GM18507 (cell line): ENCODE results near the gene PPT2.

Source experiments
- DNase-seq: peaks from one replicate; pipeline ENCODE4 v3.0.0; 2011; ENCODE audit warnings: low read depth; ENCODE audit not compliant: insufficient read length; ENCODE audit errors: extremely low spot score
- FAIRE-seq: peaks from 2 replicates; lab custom pipeline; 2011; peaks lifted over from hg19 to GRCh38; lab: Jason Lieb, UNC

Gene PPT2, protein sequence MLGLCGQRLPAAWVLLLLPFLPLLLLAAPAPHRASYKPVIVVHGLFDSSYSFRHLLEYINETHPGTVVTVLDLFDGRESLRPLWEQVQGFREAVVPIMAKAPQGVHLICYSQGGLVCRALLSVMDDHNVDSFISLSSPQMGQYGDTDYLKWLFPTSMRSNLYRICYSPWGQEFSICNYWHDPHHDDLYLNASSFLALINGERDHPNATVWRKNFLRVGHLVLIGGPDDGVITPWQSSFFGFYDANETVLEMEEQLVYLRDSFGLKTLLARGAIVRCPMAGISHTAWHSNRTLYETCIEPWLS

GRCh38 chr6:32153564-32154513 is at the start of gene PPT2:
Gene PPT2 (plus strand): TSS chr6:32154141. CDS start chr6:32154595, 454 bp downstream.
- DNase-seq (no peak), FAIRE-seq (no peak)

- FAIRE-seq (no peak), DNase-seq (no peak)
Measured at GRCh38 chr6:32105433-32105832, 48.5 kb upstream of the PPT2 start.

DNA sequence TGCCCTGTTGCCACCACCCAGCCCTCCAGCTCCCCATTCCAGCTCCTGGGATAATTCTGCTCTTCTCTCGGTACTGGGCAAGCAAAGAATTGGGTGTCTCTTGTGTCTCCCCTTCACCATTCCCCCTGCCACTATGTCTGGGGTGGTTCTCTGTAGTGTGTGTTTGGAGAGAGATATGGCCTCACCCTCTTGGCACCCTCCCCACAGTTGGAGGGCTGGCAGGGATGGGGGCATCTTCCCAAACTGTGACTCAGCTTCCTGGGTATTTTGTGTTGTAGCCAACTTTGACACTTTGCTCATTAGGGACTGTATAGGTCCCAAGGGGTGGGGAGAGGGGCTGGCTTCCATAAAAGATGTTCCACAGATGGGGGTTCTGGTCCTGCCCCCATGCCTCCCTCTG is 46.5 kb upstream of the PPT2 start:
- FAIRE-seq (no peak), DNase-seq (no peak)

DNA sequence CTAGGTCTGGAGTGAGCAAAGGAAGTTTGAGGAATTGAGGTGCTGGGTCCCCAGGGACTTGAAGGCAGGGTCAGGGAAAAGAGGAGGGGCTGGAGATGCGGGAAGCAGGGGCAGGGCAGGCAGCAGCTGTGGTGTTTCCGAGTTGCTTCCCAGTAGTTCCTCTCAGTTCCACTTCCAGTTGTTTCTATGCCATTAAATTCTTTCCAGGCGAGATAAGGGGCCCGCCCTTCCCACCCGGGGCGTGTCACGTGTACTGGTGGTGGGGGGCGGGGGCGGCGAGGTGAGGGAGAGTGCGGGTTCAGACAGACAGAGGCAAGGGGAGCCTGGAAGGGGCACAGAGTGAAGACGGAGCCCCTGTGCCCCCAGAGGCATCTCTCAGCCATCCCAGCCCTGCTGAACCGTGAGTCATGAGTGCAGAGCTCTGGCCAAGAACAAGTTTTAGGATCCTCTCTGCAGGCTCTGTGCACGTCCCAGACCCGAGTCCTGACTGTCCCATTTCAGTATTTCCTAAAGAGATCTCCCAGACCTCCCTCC is 45.8 kb upstream of the PPT2 start:
- FAIRE-seq (no peak), DNase-seq (no peak)

- no peak for DNase-seq
- no peak for FAIRE-seq
Measured at GRCh38 chr6:32108727-32109113, 45.2 kb upstream of the PPT2 start.

- FAIRE-seq (no peak), DNase-seq (no peak)
Measured at GRCh38 chr6:32109114-32109764, 44.7 kb upstream of the PPT2 start, which contains the start of gene TNXB. Gene TNXB (minus strand): TSS chr6:32109338. CDS start chr6:32098198, 11,140 bp downstream.

DNA sequence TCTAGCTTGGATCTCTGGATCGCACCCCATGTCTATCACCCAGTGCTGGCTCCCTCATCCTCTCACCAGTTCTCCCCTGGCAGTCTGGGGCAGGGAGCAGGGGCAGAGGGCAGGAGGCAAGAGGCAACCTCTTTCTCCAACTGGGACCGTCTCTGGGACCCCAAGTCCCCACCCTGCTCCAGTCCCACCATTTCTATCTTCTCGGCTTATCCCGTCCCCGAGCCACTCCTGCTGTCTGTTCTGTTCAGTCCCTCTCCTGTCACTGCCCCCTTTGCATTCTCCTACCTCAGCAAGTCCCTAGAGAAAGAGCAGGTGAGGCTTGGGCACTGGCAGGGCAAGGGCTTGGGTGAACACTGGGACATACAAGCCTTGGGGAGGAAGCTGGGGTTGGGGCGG is 44.2 kb upstream of the PPT2 start:
- DNase-seq: no peak
- FAIRE-seq: no peak

GRCh38 chr6:32110632-32111031 is 43.3 kb upstream of the PPT2 start:
- FAIRE-seq (no peak), DNase-seq (no peak)

DNA sequence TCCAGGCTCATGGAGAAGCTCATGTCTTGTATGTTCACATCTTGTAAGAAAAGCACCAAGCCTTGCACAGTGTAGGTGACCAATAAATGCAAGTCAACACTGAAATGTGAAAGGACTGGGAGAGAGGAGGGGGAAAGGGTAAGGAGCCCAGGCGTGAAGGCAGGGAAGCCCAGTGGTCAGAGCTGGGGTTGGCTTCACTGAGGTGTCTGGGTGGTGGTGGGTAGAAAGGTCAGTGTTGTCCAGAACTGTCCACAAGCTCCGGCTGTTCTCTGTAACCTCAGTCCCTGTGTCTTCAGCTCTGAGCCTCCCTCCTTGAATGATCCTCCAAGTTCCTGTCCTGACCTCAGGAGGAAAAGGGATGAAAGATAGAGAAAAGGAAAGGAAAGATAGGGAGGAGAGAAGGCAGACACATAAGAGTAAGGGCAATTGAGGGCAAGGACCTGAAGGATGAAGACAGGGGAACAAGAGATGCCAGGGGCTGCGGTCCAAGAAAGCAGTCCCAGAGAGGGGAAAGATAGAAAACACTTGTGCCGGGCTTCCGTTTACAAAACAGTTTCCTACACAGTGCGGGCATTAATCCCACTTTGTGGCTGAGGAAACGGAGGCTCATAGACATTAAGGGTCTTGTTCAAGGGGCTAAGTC is 42.4 kb upstream of the PPT2 start:
- no peak for FAIRE-seq
- DNase-seq: no peak

DNA sequence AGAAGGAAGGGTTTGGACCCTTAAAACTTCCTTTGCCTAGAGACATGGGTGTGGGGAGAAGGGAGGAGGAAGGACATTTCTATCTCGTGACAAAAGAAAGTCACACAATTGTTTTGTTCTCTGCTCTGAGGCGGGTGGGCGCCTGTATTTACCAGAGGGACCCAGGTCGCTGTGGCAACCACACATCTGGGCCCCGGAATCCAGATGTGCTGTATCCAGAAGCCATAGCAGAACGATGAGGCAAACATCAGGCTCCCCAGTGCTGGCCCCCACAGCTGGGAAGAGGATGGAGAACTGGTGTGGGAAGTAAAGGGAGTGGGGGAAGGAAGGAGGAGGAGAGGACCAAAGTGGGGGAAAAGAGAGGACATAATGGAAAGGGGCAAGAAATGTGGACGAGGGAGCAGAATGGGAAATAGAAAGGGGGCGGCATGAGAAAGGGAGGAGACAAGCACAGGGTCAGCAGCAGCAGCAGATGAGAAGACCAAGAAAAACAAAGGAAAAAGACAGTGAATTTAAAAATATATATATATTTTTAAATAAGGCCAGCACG is 41.4 kb upstream of the PPT2 start:
- DNase-seq: no peak
- no peak for FAIRE-seq

DNA sequence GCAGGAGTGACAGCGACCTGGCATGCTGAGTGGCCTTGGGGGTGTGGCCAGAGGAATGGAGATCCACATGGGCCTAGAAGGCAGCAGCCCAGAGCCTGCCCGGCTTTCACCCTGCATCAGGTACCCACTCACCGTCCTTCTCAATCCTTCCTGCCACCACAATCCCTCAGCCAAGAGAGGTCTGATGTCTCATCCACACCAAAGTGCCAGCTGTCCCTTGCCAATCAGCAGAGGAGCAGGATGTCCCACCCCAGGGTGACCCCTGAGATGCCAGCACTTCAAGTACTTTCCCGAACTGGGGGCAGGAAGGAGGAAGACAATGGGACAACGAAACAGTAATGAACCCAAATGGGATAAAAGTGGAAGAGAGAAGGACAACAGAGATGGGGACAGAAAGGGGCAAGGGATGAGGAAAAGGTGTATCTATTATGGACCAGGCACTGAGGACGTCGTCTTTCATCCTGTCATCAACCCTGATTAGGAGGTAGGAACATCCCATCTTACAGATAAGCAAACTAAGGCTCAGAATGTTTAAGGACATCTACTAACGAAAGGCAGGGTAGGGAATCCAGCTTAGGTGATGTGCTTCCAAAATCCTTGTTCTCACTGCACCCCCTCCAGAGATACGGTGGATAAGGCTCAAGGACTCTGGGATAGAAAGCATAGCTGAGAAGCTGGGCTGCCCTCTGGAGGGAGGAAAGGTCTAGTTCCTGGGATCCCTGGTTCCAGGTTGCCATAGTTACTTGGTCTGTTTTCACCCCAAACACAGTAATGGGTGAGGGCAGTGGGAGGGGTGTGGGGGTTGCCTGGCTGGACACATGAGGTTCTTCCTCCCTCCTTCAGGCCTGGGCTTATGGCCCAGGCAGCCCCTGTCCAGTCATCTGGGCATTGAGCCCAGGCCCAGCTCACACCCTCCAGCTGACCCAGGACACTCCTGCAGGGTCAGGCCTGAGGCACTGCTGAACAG is 40.3 kb upstream of the PPT2 start:
- DNase-seq (no peak), FAIRE-seq (no peak)

GRCh38 chr6:32114796-32115195 is 39.1 kb upstream of the PPT2 start:
- FAIRE-seq (no peak), DNase-seq (no peak)

- no peak for DNase-seq
- no peak for FAIRE-seq
Measured at GRCh38 chr6:32115623-32116022, 38.3 kb upstream of the PPT2 start.

- DNase-seq (no peak), FAIRE-seq (no peak)
Measured at GRCh38 chr6:32116674-32117073, 37.3 kb upstream of the PPT2 start.

DNA sequence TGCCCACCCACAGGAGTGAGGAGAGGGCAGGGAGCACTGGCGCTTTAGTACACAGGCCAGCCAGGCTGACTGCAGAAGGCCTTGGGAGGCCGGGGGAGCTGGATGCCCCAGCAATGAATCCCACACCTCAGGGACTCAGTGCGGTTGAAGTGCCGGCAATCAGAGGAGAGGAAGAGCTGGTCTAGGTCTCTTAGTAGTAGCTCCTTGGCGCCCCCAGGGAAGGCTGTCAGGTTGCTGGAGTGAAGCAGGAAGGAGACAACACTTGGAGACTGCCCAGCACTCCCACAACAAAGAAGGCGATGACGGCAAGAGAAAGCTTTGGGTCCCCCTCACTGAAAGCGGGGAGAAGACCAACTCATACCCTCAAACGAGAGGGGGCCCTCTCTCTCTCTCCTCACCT is 36.5 kb upstream of the PPT2 start:
- FAIRE-seq (no peak), DNase-seq (no peak)

DNA sequence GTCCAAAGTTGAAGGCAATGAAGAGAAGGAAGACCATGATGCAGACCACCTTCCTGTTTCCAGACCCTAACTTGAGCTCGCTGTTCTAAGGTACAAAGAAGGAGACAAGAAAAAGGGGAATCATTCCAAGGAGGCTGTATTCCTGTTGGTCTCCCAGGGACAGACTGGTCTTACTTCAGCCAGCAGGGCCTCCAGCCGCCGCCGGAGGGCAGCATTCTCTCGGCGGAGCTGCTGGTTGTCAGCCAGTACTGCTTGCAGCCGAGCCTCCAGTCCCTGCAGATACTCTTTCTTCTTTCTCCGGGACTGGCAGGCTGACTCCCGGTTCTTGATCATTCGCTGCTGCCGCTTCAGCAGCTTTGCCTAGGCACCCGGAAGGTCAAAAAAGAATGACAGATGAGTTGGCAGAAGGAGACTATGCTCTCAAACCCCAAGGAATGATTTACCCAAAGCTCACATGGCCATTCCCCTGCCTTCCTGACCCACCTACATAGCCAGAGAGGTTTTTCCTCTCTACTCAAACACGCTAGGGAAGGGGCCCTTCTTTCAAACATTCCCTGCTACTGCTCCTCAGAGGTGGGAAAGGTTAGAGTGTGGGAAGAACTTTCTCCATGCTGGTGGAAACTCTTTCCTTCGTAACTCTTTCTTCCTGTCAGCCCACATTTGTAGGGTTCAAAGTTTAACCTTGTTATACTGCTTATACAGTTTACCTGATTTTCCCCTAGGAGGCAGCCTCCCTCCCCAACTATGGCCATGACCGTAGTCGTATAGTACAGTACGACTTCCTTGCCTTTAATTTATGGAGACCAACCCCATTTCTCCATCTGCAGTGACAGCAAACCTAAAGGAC is 34.9 kb upstream of the PPT2 start:
- DNase-seq: peak; percentile 69
- FAIRE-seq: peak; percentile 68

DNA sequence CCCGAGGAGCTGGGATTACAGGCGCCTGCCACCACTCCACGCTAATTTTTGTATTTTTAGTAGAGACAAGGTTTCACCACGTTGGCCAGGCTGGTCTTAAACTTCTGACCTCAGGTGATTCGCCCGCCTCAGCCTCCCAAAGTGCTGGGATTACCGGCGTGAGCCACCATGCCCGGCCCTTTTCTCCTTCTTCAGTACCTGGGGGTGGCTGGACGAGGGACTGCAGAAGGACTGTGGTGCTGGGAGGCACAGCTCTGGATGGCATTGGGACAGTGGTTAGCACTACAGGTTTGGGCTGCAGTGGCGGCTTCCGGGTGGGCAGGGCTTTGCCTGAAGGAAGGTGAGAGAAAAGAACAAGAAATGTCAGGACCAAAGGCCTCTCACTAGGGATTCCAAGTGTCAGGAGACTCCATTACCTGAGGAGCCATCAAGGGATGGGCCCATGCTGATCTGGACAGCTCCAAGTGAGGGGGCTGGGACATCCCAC is 33.3 kb upstream of the PPT2 start:
- FAIRE-seq (no peak), DNase-seq (no peak)
